ENCODE data around the gene OR8K5. TPM values are rescaled to one million over a fixed set of nuclear protein-coding genes. Genes with fewer than 3 reads are reported as not detected.

OR8K5 gene
- total RNA-seq, 1 experiment from 2014 or later, result not detected

DNA sequence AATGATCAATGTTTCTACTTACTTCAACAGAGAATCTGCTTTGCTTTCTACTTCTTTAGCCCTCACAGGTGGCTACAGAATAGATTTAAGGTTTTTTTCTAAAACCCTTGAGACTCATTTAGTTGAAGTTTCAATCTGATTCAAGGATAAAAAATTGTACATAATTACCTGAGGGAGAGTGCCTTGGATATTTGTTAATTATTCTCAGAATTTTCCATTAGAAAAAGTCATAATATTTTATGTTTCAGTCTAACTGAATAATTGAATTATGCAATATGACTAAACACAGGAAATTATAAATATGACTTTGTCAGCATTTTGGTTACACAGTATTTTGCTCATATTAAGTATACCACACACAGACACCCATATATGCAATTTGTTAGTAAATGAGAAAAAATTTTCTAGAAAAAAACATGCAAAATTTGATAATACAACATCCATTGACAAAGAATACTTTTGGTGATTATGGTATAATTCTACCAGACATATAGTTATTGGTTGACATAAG is 19.9 kb downstream of the OR8K5 start, which contains the start of gene OR8J3:
OR8J3 (minus strand) TSS at position 51 of the 511 bp plus-strand sequence. CDS start 2,483 bp downstream, outside the sequence.
- no peak for DNase-seq
- H3K9me3 Mint-ChIP-seq (ENCODE audit: unreplicated experiment), result no peaks in the 10 kb centered on the region
- no TSS peak for BruUV-seq (replicated peaks)
- POLR2A ChIA-PET, result no interaction called here
- H3K36me3 Mint-ChIP-seq (ENCODE audit: insufficient read depth, unreplicated experiment), result no peaks in the 10 kb centered on the region
- no peaks in the 10 kb centered on the region for H3K4me1 ChIP-seq
- no peak within 1 kb of the TSS for H3K27ac Mint-ChIP-seq (ENCODE audit: unreplicated experiment)
- H3K27me3 ChIP-seq (replicated peaks; ENCODE audit: control insufficient read depth, insufficient read depth, low read length), result no peaks in the 10 kb centered on the region
- H3K4me3 Mint-ChIP-seq (ENCODE audit: unreplicated experiment), result no peak within 1 kb of the TSS
- no peaks in the 10 kb centered on the region for H3K4me1 Mint-ChIP-seq (ENCODE audit: low read depth, unreplicated experiment)
- H3K36me3 ChIP-seq (ENCODE audit: control insufficient read depth, insufficient read depth, low read length), result no peaks in the 10 kb centered on the region
- CTCF ChIA-PET, result no interaction called here
- intact Hi-C loops (cut with micrococcal nuclease; ENCODE audit: unreplicated experiment), result no loop called here
- H3K27me3 Mint-ChIP-seq (ENCODE audit: insufficient read depth, unreplicated experiment), result no peaks in the 10 kb centered on the region
- no peak within 1 kb of the TSS for H3K4me3 ChIP-seq (ENCODE audit: low read depth, low read length)
- H3K9me3 ChIP-seq, result no peaks in the 10 kb centered on the region; the same call in 1 of the 2 replicates
- TF ChIP-seq, protein P1, sequence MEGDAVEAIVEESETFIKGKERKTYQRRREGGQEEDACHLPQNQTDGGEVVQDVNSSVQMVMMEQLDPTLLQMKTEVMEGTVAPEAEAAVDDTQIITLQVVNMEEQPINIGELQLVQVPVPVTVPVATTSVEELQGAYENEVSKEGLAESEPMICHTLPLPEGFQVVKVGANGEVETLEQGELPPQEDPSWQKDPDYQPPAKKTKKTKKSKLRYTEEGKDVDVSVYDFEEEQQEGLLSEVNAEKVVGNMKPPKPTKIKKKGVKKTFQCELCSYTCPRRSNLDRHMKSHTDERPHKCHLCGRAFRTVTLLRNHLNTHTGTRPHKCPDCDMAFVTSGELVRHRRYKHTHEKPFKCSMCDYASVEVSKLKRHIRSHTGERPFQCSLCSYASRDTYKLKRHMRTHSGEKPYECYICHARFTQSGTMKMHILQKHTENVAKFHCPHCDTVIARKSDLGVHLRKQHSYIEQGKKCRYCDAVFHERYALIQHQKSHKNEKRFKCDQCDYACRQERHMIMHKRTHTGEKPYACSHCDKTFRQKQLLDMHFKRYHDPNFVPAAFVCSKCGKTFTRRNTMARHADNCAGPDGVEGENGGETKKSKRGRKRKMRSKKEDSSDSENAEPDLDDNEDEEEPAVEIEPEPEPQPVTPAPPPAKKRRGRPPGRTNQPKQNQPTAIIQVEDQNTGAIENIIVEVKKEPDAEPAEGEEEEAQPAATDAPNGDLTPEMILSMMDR (IDR thresholded peaks at IDR 0.05; ENCODE audit: insufficient read depth in 1 of 2, low read depth in 1 of 2, low read length in 1 of 2, severe bottlenecking in 1 of 2, unreplicated experiment in 1 of 2), result no peak

DNA sequence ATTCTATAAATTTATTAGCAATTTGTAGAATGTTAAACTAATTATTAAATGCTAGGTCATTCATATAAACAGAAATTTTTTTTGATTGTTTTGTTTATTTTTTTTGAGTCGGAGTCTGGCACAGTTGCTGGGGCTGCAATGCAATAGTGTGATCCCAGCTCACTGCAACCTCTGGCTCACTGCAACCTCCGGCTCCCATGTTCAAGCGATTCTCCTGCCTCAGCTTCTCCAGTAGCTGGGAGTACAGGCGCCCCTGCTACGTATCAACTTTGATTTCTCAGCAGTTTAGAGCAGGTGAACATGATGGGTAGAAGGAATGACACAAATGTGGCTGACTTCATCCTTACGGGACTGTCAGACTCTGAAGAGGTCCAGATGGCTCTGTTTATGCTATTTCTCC is 38.0 kb downstream of the OR8K5 start, which contains the start of gene OR8H3:
OR8H3 (plus strand) TSS at position 301 of the 400 bp plus-strand sequence; CDS start at position 301, 0 bp downstream.
- Histone ChIP-seq H3K4me1 (no peaks in the 10 kb centered on the region), H3K4me3 (ENCODE audit: low read depth, low read length) (no peak within 1 kb of the TSS), H3K36me3 (ENCODE audit: control insufficient read depth, insufficient read depth, low read length) (no peaks in the 10 kb centered on the region), H3K27me3 (replicated peaks; ENCODE audit: control insufficient read depth, insufficient read depth, low read length) (no peaks in the 10 kb centered on the region), H3K9me3 (no peaks in the 10 kb centered on the region)
- Mint-ChIP-seq H3K27me3 (ENCODE audit: insufficient read depth, unreplicated experiment) (peaks cover 2% of the 10 kb centered on the region), H3K4me1 (ENCODE audit: low read depth, unreplicated experiment) (no peaks in the 10 kb centered on the region), H3K36me3 (ENCODE audit: insufficient read depth, unreplicated experiment) (no peaks in the 10 kb centered on the region), H3K27ac (ENCODE audit: unreplicated experiment) (no peak within 1 kb of the TSS), H3K4me3 (ENCODE audit: unreplicated experiment) (no peak within 1 kb of the TSS), H3K9me3 (ENCODE audit: unreplicated experiment) (no peaks in the 10 kb centered on the region)
- no TSS peak for BruUV-seq (replicated peaks)
- no peak for DNase-seq
- intact Hi-C loops (cut with micrococcal nuclease; ENCODE audit: unreplicated experiment), result no loop called here
- POLR2A ChIA-PET, result no interaction called here
- TF ChIP-seq, protein P1 (IDR thresholded peaks at IDR 0.05; ENCODE audit: insufficient read depth in 1 of 2, low read depth in 1 of 2, low read length in 1 of 2, severe bottlenecking in 1 of 2, unreplicated experiment in 1 of 2), result no peak
- CTCF ChIA-PET, result no interaction called here

Other genes starting within 250 kb of the OR8K5 start
- gene OR5W2, start 245.7 kb downstream of the OR8K5 start, total RNA-seq (2022), result not detected in 2 replicates
- not detected in 2 replicates for gene OR5I1, start 223.9 kb downstream of the OR8K5 start, total RNA-seq (2022)
- gene OR10AG1, start 190.4 kb downstream of the OR8K5 start, total RNA-seq (2022), result not detected in 2 replicates
- not detected in 2 replicates for gene OR5F1, start 165.7 kb downstream of the OR8K5 start, total RNA-seq (2022)
- not detected in 2 replicates for gene OR5AS1, start 132.7 kb downstream of the OR8K5 start, total RNA-seq (2022)
- not detected in 2 replicates for gene OR8I2, start 67.0 kb downstream of the OR8K5 start, total RNA-seq (2022)
- gene OR8H2, start 56.6 kb downstream of the OR8K5 start, total RNA-seq (2022), result not detected in 2 replicates
- gene OR8H3, start 37.9 kb downstream of the OR8K5 start, total RNA-seq (2022), result not detected in 2 replicates
- gene OR8J3, start 20.1 kb downstream of the OR8K5 start, total RNA-seq (2022), result not detected in 2 replicates
- not detected in 2 replicates for gene OR5J2, start 16.3 kb upstream of the OR8K5 start, total RNA-seq (2022)
- gene OR5T2, start 73.9 kb upstream of the OR8K5 start, total RNA-seq (2022), result not detected in 2 replicates
- not detected in 2 replicates for gene OR5T3, start 91.9 kb upstream of the OR8K5 start, total RNA-seq (2022)
- not detected in 2 replicates for gene OR5T1, start 113.8 kb upstream of the OR8K5 start, total RNA-seq (2022)
- not detected in 2 replicates for gene OR8H1, start 131.9 kb upstream of the OR8K5 start, total RNA-seq (2022)
- not detected in 2 replicates for gene OR8K3, start 154.8 kb upstream of the OR8K5 start, total RNA-seq (2022)
- not detected in 2 replicates for gene OR8K1, start 185.7 kb upstream of the OR8K5 start, total RNA-seq (2022)
- gene OR8J1, start 194.0 kb upstream of the OR8K5 start, total RNA-seq (2022), result not detected in 2 replicates
- gene OR8U1, start 215.3 kb upstream of the OR8K5 start, total RNA-seq (2022), result not detected in 2 replicates

All from Caco-2 (cell line).